ENCODE measurements around the gene HHIPL1.

Gene HHIPL1

DNA sequence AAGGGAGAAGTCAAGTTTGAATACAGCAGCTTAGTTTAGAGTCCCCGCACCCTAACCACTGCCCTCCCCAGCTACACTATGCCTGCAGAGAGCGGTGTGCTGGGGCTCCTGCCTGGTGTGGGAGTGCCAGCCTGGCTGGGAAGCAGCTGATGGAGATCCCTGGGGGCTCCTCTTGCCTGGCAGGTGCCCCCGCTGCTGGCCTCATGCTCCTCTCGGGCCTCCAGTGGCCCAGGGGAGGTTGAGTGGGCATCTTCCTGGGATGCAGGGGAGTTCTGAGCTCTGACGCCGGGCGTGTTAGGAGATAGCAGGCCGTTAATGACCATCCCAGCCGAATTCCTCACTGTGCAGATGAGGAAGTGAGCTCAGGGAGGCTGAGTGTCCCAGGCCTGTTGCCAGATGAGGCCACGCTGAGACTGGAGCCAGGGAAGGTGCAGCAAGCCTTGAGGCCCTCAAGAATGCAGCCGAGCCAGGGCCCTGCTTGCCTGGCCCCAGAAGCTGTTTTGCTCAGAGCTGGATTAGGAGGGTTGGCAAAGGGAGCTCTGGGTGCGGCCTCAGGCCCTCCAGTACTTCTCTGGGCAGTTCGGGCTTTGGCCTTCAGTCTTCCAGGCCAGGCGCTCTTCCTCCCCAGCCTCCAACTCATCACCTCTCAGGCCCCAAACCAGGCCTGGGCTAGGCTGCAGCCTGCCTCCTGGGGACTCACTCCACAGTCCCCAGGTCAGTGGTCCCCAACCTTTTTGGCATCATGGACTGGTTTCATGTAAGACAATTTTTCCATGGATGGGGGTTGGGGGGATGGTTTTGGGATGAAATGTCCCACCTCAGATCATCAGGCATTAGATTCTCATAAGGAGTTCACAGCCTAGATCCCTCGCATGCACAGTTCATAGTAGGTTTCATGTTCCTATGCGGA is 32.6 kb downstream of the HHIPL1 start:
- DNase-seq = no peak

GRCh38 chr14:99678198-99678597 is 33.3 kb downstream of the HHIPL1 start:
- no peak for DNase-seq

- DNase-seq = no peak
These were observed 34.2 kb downstream of the HHIPL1 start for GRCh38 chr14:99679111-99679510.

- no peak for DNase-seq
These were observed 34.6 kb downstream of the HHIPL1 start for GRCh38 chr14:99679543-99679942.

DNA sequence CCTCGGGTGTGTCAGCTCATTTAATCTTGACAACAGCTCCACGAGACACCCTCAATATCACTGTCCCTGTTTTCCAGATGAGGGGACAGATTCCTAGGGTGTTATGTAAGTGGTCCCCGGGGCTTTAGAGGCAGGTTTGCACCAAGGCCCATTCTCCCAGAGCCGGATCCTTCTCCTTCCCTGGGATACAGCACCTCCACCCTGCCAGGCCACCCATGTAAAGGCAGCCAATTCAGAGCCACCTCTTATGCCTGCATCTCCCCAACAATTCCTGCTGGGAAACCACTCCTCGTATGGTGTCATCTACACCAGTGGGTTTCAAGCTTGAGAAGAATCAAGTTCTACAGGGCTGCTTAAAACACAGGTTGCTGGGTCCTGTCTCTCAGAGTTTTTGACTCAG is 35.1 kb downstream of the HHIPL1 start:
- DNase-seq = no peak

DNA sequence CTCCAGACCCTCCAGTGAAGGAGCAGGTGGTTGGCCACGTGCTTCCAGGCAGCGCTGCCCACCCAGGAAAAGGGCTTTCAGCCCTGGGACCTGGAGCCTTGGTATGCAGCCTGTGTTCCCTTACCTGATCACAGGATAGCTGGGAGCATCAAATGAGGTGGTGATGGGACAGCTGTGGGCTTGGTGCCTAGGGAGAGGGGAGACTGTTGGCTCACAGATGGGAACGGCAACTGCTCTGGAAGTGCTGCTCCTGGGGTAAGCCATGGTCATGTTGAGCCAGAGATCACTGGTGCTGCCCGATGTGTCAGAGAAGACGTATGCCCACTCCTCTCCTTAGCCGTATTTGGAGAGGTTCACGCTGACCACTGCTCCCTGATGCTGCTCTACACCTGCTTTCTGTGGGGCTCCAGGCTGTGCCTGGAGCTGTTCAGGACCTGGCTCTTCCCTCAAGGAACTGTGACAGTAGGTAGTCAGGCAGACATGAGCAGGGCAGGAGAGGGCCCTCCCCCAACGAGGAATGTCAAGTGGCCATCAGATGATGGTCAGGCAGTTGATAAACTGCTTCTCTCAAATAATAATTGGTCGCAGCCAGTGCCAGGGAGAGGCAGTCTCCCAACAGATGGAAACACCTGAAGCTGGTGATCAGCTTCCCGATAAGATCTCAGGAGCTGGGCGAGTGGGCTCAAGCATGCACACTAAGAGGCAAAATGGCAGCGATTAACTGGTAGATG is 36.3 kb downstream of the HHIPL1 start:
- no peak for DNase-seq

DNA sequence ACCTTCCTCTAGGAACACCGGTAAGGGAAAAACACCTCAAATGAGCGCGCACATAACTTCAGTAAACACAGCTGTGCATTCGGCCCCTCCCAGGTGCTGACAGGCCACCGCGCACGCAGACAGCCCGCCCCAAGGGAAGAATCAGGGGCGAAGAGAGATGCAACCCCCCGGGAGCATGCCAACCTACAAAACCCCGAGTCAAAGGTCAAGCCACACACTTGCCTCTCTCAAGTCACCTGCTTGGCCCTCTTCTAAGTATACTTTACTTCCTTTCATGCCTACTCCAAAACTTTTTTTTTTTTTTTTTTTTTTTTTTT is 36.9 kb downstream of the HHIPL1 start:
- no peak for DNase-seq

DNA sequence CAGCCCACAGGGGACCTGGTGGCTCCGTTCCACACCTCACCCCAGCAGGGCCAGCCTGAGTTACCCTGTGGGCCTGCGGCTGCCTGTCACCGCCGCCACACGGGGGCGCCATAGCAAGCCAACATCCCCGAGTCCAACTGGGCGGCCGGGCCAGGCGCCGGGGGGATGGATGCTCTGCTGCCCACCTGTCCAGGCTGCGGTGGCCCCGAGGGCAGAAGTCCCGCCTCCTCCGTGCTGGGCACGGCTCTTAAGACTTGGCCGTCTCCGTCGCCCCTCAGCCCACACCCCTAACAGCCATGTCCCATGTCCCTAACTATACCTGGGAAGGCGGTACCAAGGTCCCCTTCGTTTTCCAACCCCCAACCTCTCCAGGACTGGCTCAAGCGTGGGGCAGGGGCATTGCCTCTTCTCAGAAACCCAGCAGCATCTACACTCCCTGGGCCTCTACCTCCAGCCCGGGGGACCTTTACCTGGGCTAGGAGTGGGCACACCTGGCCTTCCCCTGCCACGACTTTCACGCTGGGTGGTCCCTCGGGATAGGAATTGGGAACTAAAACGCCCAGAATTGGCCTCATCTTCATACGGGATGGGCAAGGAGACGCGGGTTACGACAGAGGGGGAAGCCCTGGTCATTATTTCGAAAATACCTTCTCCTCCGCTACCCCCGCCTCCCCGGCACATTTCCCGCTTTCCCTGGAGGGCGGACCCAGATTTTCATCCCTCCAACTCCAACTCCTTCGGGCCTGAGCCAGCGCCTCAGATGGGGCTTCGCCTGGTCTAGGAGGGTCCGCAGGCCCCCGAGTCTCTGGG is 38.1 kb downstream of the HHIPL1 start:
- peak; percentile 31 for DNase-seq

DNA sequence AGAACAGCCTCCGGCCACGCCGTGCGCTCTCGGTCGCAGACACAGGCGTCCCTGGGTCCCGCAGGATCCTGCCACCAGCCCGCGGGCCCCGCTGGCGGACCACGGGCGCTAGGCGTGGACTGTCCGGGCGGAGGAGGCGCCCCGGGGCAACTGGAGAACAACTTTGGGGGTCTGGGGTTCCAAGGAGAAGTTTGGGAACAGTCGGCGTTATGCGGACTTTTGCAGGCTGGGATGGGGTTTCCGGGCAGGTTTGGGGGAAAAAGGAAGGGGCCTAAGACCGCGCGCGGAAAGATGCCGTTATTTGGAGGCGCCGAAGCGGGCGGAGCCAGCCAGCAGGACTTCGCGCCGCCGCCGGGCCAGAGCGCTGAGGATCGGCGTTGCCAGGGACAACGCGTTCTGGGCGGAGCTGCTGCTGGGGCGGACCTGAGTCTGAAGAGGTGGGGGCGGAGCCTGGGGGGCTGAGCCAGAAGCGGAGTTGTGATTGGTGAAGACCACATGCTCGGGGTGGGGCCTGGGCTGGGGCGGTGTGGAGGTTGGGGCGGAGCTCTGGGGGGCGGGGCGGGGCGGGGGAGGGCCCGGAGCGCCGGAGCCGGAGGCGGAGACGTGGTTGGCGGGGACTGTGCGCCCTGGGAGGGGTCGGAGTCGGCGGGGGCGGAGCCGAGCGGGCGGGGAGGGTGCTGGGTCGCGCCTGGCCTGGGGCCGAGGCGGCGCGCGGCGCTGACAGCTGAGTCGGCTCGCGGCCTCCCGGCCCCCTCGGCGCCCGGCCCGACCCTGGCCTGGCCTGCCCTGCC is 38.9 kb downstream of the HHIPL1 start, which contains the start of gene CYP46A1:
Gene CYP46A1 (plus strand): TSS at position 680 of the 791 bp plus-strand sequence. CDS start 120 bp downstream, outside the sequence.
- peak; percentile 90 for DNase-seq

- no peak for DNase-seq
These were observed 39.5 kb downstream of the HHIPL1 start for GRCh38 chr14:99684410-99684934.

- DNase-seq = no peak
These were observed 40.2 kb downstream of the HHIPL1 start for GRCh38 chr14:99685151-99685591.

DNA sequence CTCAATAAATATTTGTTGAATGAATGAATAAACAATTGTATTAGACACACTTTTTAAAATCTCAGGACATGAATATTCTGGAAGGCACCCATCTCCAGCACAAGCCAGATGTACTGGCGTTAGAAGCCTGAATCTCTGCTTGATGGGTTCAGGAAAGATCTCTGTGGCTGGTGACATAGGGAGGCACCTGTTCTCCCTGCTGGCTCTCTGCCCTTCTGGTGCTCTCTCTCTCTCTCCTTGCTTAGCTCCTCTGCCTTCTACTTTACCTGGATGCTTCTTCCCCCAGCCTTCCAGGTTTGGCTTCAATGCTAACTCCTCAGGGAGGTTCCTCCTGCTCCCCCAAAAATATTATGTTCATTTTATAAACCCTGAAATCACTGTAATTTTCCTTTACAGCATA is 40.7 kb downstream of the HHIPL1 start:
- DNase-seq = no peak

DNA sequence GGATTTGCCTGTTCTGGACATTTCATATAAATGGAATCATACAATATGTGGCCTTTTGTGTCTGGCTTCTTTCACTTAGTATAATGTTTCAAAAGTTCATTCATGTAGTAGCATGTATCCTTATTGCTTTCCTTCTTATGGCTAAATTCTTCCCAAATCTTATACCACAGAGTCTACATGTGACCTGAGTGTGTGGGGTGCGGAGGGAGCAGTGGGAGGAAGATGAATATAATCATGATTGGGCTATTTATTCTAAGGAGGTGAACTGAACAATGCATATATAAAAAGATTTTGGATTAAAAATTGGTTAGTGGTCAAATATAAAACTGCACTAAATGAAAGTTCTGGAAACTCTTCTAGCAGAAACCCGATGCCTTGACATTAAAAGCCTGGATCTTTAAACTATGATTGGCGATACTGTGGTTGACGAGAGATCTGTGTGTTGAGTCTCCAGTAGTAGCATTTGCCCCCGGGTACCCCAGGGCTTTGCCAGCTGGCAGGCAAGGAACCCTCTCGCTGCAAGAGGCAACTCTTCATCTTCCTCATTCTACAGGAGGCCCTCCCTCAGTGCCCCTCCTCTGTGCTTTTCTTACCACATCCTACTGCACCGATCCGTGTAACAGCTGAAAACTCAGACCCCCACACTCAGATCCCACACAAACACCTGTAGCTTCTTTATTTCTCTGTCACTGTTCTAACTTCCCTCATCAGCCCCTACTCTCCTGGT is 41.8 kb downstream of the HHIPL1 start:
- DNase-seq = no peak

GRCh38 chr14:99687284-99688209 is 42.6 kb downstream of the HHIPL1 start:
- DNase-seq = no peak

DNA sequence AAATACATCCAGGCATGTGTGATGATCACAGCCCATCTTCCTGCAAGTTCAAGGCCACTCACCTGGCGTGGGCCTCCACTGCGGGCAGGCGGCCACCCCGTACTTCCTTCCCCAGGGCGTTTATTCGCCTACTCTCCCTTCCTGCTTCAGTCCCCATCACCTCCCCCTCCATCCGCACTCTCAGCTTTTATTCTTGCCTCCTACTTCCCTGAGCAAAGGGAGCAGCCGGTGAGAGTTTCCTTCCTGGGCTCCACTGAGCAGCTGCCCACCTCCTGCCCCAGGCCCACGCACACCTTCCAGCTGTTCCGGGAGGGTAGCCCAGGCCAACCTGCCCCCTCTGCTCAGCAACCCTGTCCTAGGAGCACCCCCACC is 43.3 kb downstream of the HHIPL1 start:
- no peak for DNase-seq

- DNase-seq = no peak
These were observed 43.7 kb downstream of the HHIPL1 start for GRCh38 chr14:99688629-99689028.

GRCh38 chr14:99689266-99690236 is 44.6 kb downstream of the HHIPL1 start:
- DNase-seq = no peak

- no peak for DNase-seq
These were observed 45.7 kb downstream of the HHIPL1 start for GRCh38 chr14:99690636-99691035.
